ENCODE data around the gene ZNF281. TPM values are rescaled to one million over a fixed set of nuclear protein-coding genes. Genes with fewer than 3 reads are reported as not detected.
A peak's percentile ranks its signal among the peaks of the same experiment; 100 is the strongest.

The ZNF281 gene
- total RNA-seq, 6 experiments from 2014 or later, result 12.6 to 15.2 (median 13.8) TPM

DNA sequence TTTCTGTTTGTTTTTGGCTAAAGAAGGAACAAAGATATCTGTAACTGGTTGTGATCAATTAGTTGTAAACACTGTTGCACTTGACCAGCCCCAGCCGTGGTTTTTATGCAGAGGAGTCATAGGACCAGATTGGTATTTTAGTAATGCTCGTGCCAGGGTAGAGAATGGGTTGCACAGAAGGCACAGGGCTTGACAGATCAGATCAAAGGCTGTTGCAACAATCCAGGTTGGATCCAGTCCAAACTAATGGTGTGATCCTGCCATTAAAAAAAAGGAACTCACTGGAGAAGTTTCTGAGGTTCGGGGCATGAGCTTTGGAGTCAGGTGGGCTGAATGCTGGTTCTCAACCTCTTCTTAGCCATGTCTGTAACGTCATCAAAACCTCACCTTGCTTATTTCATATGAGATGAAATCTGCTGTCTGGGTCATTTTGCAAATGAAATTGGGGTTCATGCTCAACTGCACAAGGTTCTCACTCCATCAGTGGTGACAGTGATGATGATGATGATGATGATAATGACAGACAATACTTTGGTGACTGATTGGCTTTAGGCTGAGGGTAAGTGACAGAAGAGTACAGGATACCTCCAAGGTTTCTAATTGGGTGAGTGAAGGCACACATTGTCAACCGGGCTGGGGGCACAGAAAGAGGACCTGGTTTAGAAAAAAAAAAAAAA is 43.1 kb downstream of the ZNF281 start:
- TF ChIP-seq POLR2A (IDR thresholded peaks at IDR 0.05), result no peak
- TF ChIP-seq, protein P1, sequence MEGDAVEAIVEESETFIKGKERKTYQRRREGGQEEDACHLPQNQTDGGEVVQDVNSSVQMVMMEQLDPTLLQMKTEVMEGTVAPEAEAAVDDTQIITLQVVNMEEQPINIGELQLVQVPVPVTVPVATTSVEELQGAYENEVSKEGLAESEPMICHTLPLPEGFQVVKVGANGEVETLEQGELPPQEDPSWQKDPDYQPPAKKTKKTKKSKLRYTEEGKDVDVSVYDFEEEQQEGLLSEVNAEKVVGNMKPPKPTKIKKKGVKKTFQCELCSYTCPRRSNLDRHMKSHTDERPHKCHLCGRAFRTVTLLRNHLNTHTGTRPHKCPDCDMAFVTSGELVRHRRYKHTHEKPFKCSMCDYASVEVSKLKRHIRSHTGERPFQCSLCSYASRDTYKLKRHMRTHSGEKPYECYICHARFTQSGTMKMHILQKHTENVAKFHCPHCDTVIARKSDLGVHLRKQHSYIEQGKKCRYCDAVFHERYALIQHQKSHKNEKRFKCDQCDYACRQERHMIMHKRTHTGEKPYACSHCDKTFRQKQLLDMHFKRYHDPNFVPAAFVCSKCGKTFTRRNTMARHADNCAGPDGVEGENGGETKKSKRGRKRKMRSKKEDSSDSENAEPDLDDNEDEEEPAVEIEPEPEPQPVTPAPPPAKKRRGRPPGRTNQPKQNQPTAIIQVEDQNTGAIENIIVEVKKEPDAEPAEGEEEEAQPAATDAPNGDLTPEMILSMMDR (IDR thresholded peaks at IDR 0.05), result no peak
- peak; percentile 68 to 75 (median 72) for ATAC-seq
- Histone ChIP-seq H3K4me1 (peaks cover 0 to 66% (median 11%) of the 10 kb centered on the region in 4 donors), H3K27me3 (no peaks in the 10 kb centered on the region), H3K27ac (peak overlapping the region; percentile 34 to 56 (median 44)), H3K4me3 (no peak overlapping the region), H3K36me3 (no peaks in the 10 kb centered on the region), H3K9me3 (no peaks in the 10 kb centered on the region)
- intact Hi-C loops (cut with DNase I), result loop anchor here in 1 of 2 donors (10.0 kb wide), 1 partner anchor 48 kb away; the partner anchor contains the start of gene ZNF281
- peak in 2 of 3 donors; percentile 41 to 72 for DNase-seq
- 24% methylated on average over 5 of the region's 5 CpGs for WGBS (ENCODE audit: insufficient coverage, low coverage, low lambda C conversion rate, missing lambda C conversion rate)

DNA sequence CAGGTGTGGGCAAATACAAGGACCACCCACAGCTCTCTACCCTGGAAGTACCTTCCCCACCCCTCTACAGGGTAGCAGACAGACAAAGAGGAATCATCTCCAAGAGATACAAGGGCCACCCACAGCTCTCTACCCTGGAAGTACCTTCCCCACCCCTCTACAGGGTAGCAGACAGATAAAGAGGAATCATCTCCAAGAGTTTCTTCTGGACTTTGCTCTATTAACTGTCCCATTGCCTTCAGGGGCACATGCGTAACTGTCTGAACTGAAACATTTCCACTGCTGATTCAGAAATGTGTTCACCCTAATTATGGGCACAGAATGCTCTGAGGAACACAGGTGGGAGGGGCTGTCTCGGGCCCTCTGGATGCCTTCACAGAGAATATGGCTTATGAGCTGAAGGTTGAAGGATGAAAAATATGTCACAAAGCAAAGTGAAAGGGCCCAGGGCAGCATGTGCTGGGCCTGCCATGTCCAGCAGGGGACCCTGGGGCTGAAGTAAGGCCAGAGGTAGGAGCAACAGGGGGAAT is 43.9 kb downstream of the ZNF281 start:
- Histone ChIP-seq H3K36me3 (no peaks in the 10 kb centered on the region), H3K27me3 (no peaks in the 10 kb centered on the region), H3K4me3 (no peak overlapping the region), H3K4me1 (peaks cover 0 to 59% (median 11%) of the 10 kb centered on the region in 4 donors), H3K9me3 (no peaks in the 10 kb centered on the region), H3K27ac (peak overlapping the region; percentile 34 to 56 (median 44))
- intact Hi-C loops (cut with DNase I), result loop anchor here in 1 of 2 donors (10.0 kb wide), 1 partner anchor 49 kb away; the partner anchor contains the start of gene ZNF281
- DNase-seq (no peak), ATAC-seq (peak; percentile 18 to 52 (median 28))
- 48% methylated on average over 2 of the region's 2 CpGs for whole genome bisulfite sequencing (ENCODE audit: insufficient coverage, low coverage, low lambda C conversion rate, missing lambda C conversion rate)
- no peak for TF ChIP-seq POLR2A (IDR thresholded peaks at IDR 0.05)
- TF ChIP-seq, protein P1 (IDR thresholded peaks at IDR 0.05), result peak in 1 of 4 donors; percentile 6

DNA sequence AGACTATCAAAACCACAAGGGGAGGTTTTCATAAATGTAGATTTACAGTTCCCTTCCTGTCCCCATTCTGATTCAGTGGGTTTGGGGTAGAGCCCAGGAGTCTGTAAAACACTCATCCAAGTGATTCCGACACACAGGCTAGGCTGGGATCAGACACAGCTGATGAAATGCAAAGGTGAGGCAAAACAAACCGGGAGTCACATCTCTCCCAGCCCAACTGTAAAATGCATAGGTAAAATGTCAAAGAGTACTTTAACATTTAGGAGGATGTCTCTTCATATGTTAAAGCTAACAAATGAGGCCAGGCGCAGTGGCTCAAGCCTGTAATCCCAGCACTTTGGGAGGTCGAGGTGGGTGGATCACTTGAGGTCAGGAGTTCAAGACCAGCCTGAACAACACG is 45.0 kb downstream of the ZNF281 start:
- intact Hi-C loops (cut with DNase I), result loop anchor here in 1 of 2 donors (10.0 kb wide), 1 partner anchor 50 kb away; the partner anchor contains the start of gene ZNF281
- H3K9me3 ChIP-seq, result no peaks in the 10 kb centered on the region
- ATAC-seq, result peak in 1 of 4 donors; percentile 5
- no peak for DNase-seq
- no peak for TF ChIP-seq POLR2A (IDR thresholded peaks at IDR 0.05)
- TF ChIP-seq, protein P1 (IDR thresholded peaks at IDR 0.05), result no peak
- no peaks in the 10 kb centered on the region for H3K36me3 ChIP-seq
- H3K27ac ChIP-seq, result peak overlapping the region in 1 of 3 donors; percentile 49
- no peak overlapping the region for H3K4me3 ChIP-seq
- WGBS (ENCODE audit: insufficient coverage, low coverage, low lambda C conversion rate, missing lambda C conversion rate), result 66% methylated on average over 4 of the region's 5 CpGs
- H3K4me1 ChIP-seq, result peaks cover 0 to 48% (median 11%) of the 10 kb centered on the region in 4 donors
- no peaks in the 10 kb centered on the region for H3K27me3 ChIP-seq

DNA sequence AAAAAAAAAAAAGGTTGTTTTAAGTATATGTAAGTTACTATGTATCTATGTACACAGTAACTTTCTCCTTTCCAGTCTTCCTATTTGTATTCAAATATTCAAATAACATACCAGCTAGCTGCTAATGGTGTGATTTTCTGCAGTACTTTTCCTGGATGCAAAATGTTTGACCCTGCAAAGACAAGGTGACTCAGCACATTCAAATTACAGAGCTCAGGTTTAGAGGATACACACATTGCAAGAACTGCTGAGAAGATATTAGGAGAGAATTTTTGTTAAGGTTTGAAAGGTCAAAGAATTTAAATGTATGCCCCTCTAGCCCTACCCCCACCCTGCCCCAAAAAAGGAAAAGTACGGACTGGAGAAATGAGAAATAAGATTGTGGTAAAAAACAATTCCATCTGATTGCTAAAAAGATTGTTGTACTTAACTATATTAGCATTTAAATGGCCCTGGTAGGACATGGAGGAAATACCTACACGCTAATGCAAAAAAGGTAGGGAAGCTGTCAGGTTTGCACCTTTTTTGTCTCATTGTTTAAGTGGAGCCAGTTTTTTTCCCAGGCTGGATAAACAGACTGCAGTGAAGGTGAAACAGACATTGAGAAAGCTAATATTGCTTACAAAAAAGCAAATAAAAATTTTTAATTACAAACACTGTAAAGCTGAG is 45.6 kb downstream of the ZNF281 start:
- intact Hi-C loops (cut with DNase I), result loop anchor here in 1 of 2 donors (10.0 kb wide), 1 partner anchor 51 kb away; the partner anchor contains the start of gene ZNF281

More for the DNA sequence above, 45.6 kb downstream of the ZNF281 start:
- 61% methylated on average over 2 of the region's 2 CpGs for WGBS (ENCODE audit: insufficient coverage, low coverage, low lambda C conversion rate, missing lambda C conversion rate)
- DNase-seq (no peak), ATAC-seq (peak in 3 of 4 donors; percentile 32 to 45 (median 43))
- Histone ChIP-seq H3K27ac (peak overlapping the region in 1 of 3 donors; percentile 49), H3K36me3 (no peaks in the 10 kb centered on the region), H3K4me3 (no peak overlapping the region), H3K4me1 (peaks cover 0 to 43% (median 10%) of the 10 kb centered on the region in 4 donors), H3K9me3 (no peaks in the 10 kb centered on the region), H3K27me3 (no peaks in the 10 kb centered on the region)
- TF ChIP-seq POLR2A (IDR thresholded peaks at IDR 0.05), result no peak
- TF ChIP-seq, protein P1 (IDR thresholded peaks at IDR 0.05), result no peak
